ENCODE results near the gene SPCS2.
A peak's percentile ranks its signal among the peaks of the same experiment; 100 is the strongest.

The SPCS2 gene

DNA sequence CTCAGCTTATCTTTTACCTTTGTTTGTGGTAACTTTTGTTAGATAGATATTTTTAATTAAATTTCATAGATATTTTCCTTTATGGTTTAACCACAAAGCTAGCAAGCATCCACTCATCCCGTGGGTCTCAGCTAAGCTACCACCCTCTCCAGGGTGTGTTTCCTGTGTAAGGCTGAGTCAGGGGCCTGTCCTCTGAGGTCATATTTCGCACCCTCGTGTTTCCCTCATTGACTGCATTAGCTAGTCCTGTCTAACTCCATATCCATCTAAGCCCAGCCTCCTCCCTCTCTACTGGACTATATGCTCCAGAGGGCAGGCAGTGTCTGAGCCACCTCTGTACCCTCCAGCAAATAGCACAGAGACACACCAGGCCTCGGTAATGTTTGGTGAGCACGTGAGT, 16.9 kb upstream of the SPCS2 start:
- H3K27ac ChIP-seq (ENCODE audit: low read length) = no peak overlapping the region
- no peak overlapping the region for H3K4me3 ChIP-seq (ENCODE audit: low read depth in 1 of 2, low read length in 2 of 2)
- H3K9me3 ChIP-seq (ENCODE audit: control insufficient read depth in 1 of 2, low read length in 2 of 2) = no peaks in the 10 kb centered on the region
- no peaks in the 10 kb centered on the region for H3K27me3 ChIP-seq (ENCODE audit: low read depth, low read length)
- H3K4me1 ChIP-seq (ENCODE audit: control insufficient read depth in 1 of 2, insufficient read depth in 2 of 2, low read length in 2 of 2) = peaks cover 0 to 7% of the 10 kb centered on the region in 2 donors
- H3K36me3 ChIP-seq (ENCODE audit: control insufficient read depth in 1 of 2, insufficient read depth in 2 of 2, low read length in 2 of 2) = peaks cover 39 to 43% of the 10 kb centered on the region in 2 donors

GRCh38 chr11:74932797-74933196, 16.3 kb upstream of the SPCS2 start:
- H3K36me3 ChIP-seq (ENCODE audit: control insufficient read depth in 1 of 2, insufficient read depth in 2 of 2, low read length in 2 of 2) = peaks cover 39 to 41% of the 10 kb centered on the region in 2 donors

GRCh38 chr11:74933765-74934164, 15.3 kb upstream of the SPCS2 start:
- H3K4me3 ChIP-seq (ENCODE audit: low read depth in 1 of 2, low read length in 2 of 2) = no peak overlapping the region
- no peaks in the 10 kb centered on the region for H3K27me3 ChIP-seq (ENCODE audit: low read depth, low read length)
- peaks cover 39 to 41% of the 10 kb centered on the region in 2 donors for H3K36me3 ChIP-seq (ENCODE audit: control insufficient read depth in 1 of 2, insufficient read depth in 2 of 2, low read length in 2 of 2)
- no peak overlapping the region for H3K27ac ChIP-seq (ENCODE audit: low read length)
- no peaks in the 10 kb centered on the region for H3K9me3 ChIP-seq (ENCODE audit: control insufficient read depth in 1 of 2, low read length in 2 of 2)
- peaks cover 0 to 7% of the 10 kb centered on the region in 2 donors for H3K4me1 ChIP-seq (ENCODE audit: control insufficient read depth in 1 of 2, insufficient read depth in 2 of 2, low read length in 2 of 2)

More at GRCh38 chr11:74932797-74933196, 16.3 kb upstream of the SPCS2 start:
- H3K4me3 ChIP-seq (ENCODE audit: low read depth in 1 of 2, low read length in 2 of 2) = no peak overlapping the region
- no peaks in the 10 kb centered on the region for H3K9me3 ChIP-seq (ENCODE audit: control insufficient read depth in 1 of 2, low read length in 2 of 2)
- H3K27me3 ChIP-seq (ENCODE audit: low read depth, low read length) = no peaks in the 10 kb centered on the region
- H3K27ac ChIP-seq (ENCODE audit: low read length) = no peak overlapping the region
- peaks cover 0 to 7% of the 10 kb centered on the region in 2 donors for H3K4me1 ChIP-seq (ENCODE audit: control insufficient read depth in 1 of 2, insufficient read depth in 2 of 2, low read length in 2 of 2)

GRCh38 chr11:74935285-74935684, 13.8 kb upstream of the SPCS2 start:
- Histone ChIP-seq H3K9me3 (ENCODE audit: control insufficient read depth in 1 of 2, low read length in 2 of 2) (no peaks in the 10 kb centered on the region), H3K27me3 (ENCODE audit: low read depth, low read length) (no peaks in the 10 kb centered on the region), H3K27ac (ENCODE audit: low read length) (no peak overlapping the region), H3K4me1 (ENCODE audit: control insufficient read depth in 1 of 2, insufficient read depth in 2 of 2, low read length in 2 of 2) (peaks cover 0 to 7% of the 10 kb centered on the region in 2 donors), H3K36me3 (ENCODE audit: control insufficient read depth in 1 of 2, insufficient read depth in 2 of 2, low read length in 2 of 2) (peaks cover 35 to 41% of the 10 kb centered on the region in 2 donors), H3K4me3 (ENCODE audit: low read depth in 1 of 2, low read length in 2 of 2) (no peak overlapping the region)

- no peaks in the 10 kb centered on the region for H3K9me3 ChIP-seq (ENCODE audit: control insufficient read depth in 1 of 2, low read length in 2 of 2)
- no peak overlapping the region for H3K4me3 ChIP-seq (ENCODE audit: low read depth in 1 of 2, low read length in 2 of 2)
- H3K4me1 ChIP-seq (ENCODE audit: control insufficient read depth in 1 of 2, insufficient read depth in 2 of 2, low read length in 2 of 2) = peaks cover 0 to 7% of the 10 kb centered on the region in 2 donors
- peaks cover 38 to 45% of the 10 kb centered on the region in 2 donors for H3K36me3 ChIP-seq (ENCODE audit: control insufficient read depth in 1 of 2, insufficient read depth in 2 of 2, low read length in 2 of 2)
- no peak overlapping the region for H3K27ac ChIP-seq (ENCODE audit: low read length)
- no peaks in the 10 kb centered on the region for H3K27me3 ChIP-seq (ENCODE audit: low read depth, low read length)
Measured at GRCh38 chr11:74936087-74936486, 13.0 kb upstream of the SPCS2 start.

DNA sequence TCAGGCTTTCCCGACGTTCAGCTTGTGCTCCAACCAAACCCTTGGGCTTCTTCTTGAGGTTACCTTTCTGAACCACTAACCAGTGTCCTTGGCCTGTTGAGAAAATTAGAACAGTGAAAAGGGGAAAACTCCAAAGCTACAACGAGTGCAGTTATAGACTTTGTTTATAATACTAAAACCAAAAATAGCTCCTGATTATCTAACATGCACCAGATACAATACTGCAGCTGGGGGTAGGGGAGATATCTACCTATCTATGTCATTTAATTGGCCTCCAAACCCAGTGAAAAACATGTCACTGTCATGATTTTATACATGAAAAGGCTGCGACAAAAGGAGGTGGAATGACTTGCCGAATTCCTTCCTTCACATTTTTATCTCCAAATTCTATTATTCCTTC, 12.1 kb upstream of the SPCS2 start:
- no peaks in the 10 kb centered on the region for H3K27me3 ChIP-seq (ENCODE audit: low read depth, low read length)
- H3K9me3 ChIP-seq (ENCODE audit: control insufficient read depth in 1 of 2, low read length in 2 of 2) = no peaks in the 10 kb centered on the region
- H3K36me3 ChIP-seq (ENCODE audit: control insufficient read depth in 1 of 2, insufficient read depth in 2 of 2, low read length in 2 of 2) = peaks cover 38 to 45% of the 10 kb centered on the region in 2 donors
- H3K27ac ChIP-seq (ENCODE audit: low read length) = no peak overlapping the region
- H3K4me1 ChIP-seq (ENCODE audit: control insufficient read depth in 1 of 2, insufficient read depth in 2 of 2, low read length in 2 of 2) = peaks cover 0 to 7% of the 10 kb centered on the region in 2 donors
- H3K4me3 ChIP-seq (ENCODE audit: low read depth in 1 of 2, low read length in 2 of 2) = no peak overlapping the region

- no peaks in the 10 kb centered on the region for H3K9me3 ChIP-seq (ENCODE audit: control insufficient read depth in 1 of 2, low read length in 2 of 2)
- H3K4me3 ChIP-seq (ENCODE audit: low read depth in 1 of 2, low read length in 2 of 2) = no peak overlapping the region
- H3K36me3 ChIP-seq (ENCODE audit: control insufficient read depth in 1 of 2, insufficient read depth in 2 of 2, low read length in 2 of 2) = peaks cover 38 to 40% of the 10 kb centered on the region in 2 donors
- no peaks in the 10 kb centered on the region for H3K27me3 ChIP-seq (ENCODE audit: low read depth, low read length)
- H3K27ac ChIP-seq (ENCODE audit: low read length) = no peak overlapping the region
- peaks cover 0 to 7% of the 10 kb centered on the region in 2 donors for H3K4me1 ChIP-seq (ENCODE audit: control insufficient read depth in 1 of 2, insufficient read depth in 2 of 2, low read length in 2 of 2)
Measured at GRCh38 chr11:74937696-74938475, 11.2 kb upstream of the SPCS2 start.

GRCh38 chr11:74941492-74941891, 7.6 kb upstream of the SPCS2 start:
- no peak overlapping the region for H3K4me3 ChIP-seq (ENCODE audit: low read depth in 1 of 2, low read length in 2 of 2)
- no peak overlapping the region for H3K27ac ChIP-seq (ENCODE audit: low read length)
- peaks cover 15 to 22% of the 10 kb centered on the region in 2 donors for H3K36me3 ChIP-seq (ENCODE audit: control insufficient read depth in 1 of 2, insufficient read depth in 2 of 2, low read length in 2 of 2)
- peaks cover 0 to 5% of the 10 kb centered on the region in 2 donors for H3K4me1 ChIP-seq (ENCODE audit: control insufficient read depth in 1 of 2, insufficient read depth in 2 of 2, low read length in 2 of 2)
- H3K9me3 ChIP-seq (ENCODE audit: control insufficient read depth in 1 of 2, low read length in 2 of 2) = no peaks in the 10 kb centered on the region
- H3K27me3 ChIP-seq (ENCODE audit: low read depth, low read length) = no peaks in the 10 kb centered on the region

DNA sequence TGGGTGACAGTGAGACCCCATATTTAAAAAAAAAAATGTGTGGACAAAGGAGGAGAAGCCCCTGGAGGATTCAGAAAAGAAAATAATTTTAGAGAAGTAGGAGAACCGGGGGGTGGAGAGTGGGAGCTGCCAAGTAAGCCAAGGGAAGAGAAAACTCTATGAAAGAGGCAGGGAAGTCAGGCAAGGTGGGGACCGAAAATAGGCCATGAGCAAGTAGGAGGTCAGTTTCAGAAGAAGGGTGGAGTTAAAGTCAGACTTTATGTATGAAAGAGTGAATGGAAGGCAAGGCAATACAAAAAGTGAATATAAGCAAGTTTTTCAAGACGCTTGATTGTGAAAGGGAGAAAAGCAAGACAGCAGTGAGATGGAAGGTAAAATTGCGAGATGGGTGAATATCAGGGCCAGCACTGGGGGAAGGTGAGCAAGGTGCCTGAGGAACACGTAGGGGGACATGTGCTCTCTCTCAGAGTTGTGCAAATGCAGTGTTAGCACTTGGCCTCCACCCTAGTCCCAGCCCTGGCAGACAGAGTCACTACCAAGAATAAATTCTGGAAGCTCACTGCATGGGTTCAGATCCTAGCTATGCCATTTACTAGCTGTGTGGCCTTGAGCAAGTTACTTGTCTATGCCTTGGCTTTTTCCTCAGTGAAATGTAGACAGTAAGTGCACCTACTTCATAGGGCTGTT, 6.8 kb upstream of the SPCS2 start:
- Histone ChIP-seq H3K4me1 (ENCODE audit: control insufficient read depth in 1 of 2, insufficient read depth in 2 of 2, low read length in 2 of 2) (no peaks in the 10 kb centered on the region), H3K27me3 (ENCODE audit: low read depth, low read length) (no peaks in the 10 kb centered on the region), H3K36me3 (ENCODE audit: control insufficient read depth in 1 of 2, insufficient read depth in 2 of 2, low read length in 2 of 2) (peaks cover 12 to 17% of the 10 kb centered on the region in 2 donors), H3K27ac (ENCODE audit: low read length) (no peak overlapping the region), H3K9me3 (ENCODE audit: control insufficient read depth in 1 of 2, low read length in 2 of 2) (no peaks in the 10 kb centered on the region), H3K4me3 (ENCODE audit: low read depth in 1 of 2, low read length in 2 of 2) (no peak overlapping the region)

DNA sequence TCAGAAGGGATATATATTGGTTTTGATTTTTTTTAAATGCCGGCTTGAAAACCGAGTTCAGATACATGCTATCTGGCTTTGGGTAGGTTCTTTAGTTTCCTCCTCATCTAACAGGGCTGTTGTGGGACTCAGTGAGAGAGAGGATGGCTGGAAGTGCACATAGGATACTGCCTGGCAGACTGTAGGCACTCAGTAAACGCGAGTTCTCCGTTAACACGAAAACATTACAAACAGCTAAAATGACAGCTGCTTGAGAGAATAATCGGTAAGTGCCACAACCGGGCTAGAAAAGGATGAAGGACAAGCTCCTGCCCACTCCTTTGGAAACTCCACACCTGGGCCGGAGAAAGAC, 544 bp upstream of the SPCS2 start:
- no peaks in the 10 kb centered on the region for H3K27me3 ChIP-seq (ENCODE audit: low read depth, low read length)
- peaks cover 5 to 8% of the 10 kb centered on the region in 2 donors for H3K36me3 ChIP-seq (ENCODE audit: control insufficient read depth in 1 of 2, insufficient read depth in 2 of 2, low read length in 2 of 2)
- peak overlapping the region; percentile 93 to 98 for H3K4me3 ChIP-seq (ENCODE audit: low read depth in 1 of 2, low read length in 2 of 2)
- H3K4me1 ChIP-seq (ENCODE audit: control insufficient read depth in 1 of 2, insufficient read depth in 2 of 2, low read length in 2 of 2) = peaks cover 9 to 31% of the 10 kb centered on the region in 2 donors
- peak overlapping the region; percentile 89 for H3K27ac ChIP-seq (ENCODE audit: low read length)
- no peaks in the 10 kb centered on the region for H3K9me3 ChIP-seq (ENCODE audit: control insufficient read depth in 1 of 2, low read length in 2 of 2)

DNA sequence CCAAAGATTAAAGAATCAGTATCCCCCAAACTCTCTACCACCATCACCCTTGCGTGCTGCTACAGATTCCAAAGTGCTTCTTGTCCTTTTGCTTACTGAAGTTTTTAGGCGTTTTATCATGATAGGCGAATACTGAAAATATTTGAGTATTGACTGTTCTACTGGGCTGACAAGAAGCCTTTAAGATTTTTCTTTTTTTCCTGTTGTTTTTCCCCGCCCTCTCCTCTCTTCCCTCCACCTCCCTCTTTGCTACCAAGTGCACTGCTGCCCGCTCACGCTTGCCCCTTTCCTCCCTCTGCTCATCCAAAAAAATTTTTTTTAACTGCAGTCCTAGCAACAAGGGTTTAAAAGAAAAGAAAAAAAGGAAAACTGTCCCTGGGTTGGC, 679 bp downstream of the SPCS2 start:
- Histone ChIP-seq H3K27me3 (ENCODE audit: low read depth, low read length) (no peaks in the 10 kb centered on the region), H3K27ac (ENCODE audit: low read length) (peak overlapping the region; percentile 75), H3K36me3 (ENCODE audit: control insufficient read depth in 1 of 2, insufficient read depth in 2 of 2, low read length in 2 of 2) (peaks cover under 1 to 1% of the 10 kb centered on the region in 2 donors), H3K4me3 (ENCODE audit: low read depth in 1 of 2, low read length in 2 of 2) (peak overlapping the region; percentile 93 to 98), H3K4me1 (ENCODE audit: control insufficient read depth in 1 of 2, insufficient read depth in 2 of 2, low read length in 2 of 2) (peaks cover 9 to 31% of the 10 kb centered on the region in 2 donors), H3K9me3 (ENCODE audit: control insufficient read depth in 1 of 2, low read length in 2 of 2) (no peaks in the 10 kb centered on the region)
